HepG2 (cell line): ENCODE data around the gene ME2.

ENCODE experiments used
- CEBPB ChIP-seq: IDR thresholded peaks from 2 replicates; pipeline ENCODE4 v1.6.1; 2011; ENCODE audit warnings: low read depth, low read length, improper control_type of control experiment, borderline replicate concordance
- CREB1 ChIP-seq, 2 experiments: fragments of 450-650 bp in 1 of 2; IDR thresholded peaks; 2 replicates each; pipeline ENCODE4 v1.6.1; 2016 to 2017; ENCODE audit warnings: control low read depth in 1 of 2, mild to moderate bottlenecking in 1 of 2, missing compliant biosample characterization in 1 of 2, missing genetic modification characterization in 1 of 2
- EP300 ChIP-seq, 3 experiments: sonication (generic) in 1 of 3; formaldehyde crosslinking in 1 of 3; IDR thresholded peaks; 2 replicates each; pipeline versions ENCODE4 v1.5.1 to v1.6.1; 2011 to 2020; ENCODE audit warnings: low read depth in 2 of 3, low read length in 2 of 3, borderline replicate concordance in 1 of 3, improper control_type of control experiment in 1 of 3, mild to moderate bottlenecking in 1 of 3, missing genetic modification reagents in 1 of 3, moderate library complexity in 1 of 3
- HDAC2 ChIP-seq: sonication (generic); formaldehyde crosslinking; IDR thresholded peaks from 2 replicates; pipeline ENCODE4 v1.4.0; 2020; ENCODE audit warnings: missing genetic modification reagents
- KDM5A ChIP-seq: fragments of 200-600 bp; sonication (generic); IDR thresholded peaks from 2 replicates; pipeline ENCODE4 v1.7.0; 2018; ENCODE audit warnings: antibody characterized with exemption, mild to moderate bottlenecking, low read length, borderline replicate concordance
- NFYB ChIP-seq: sonication (generic); formaldehyde crosslinking; IDR thresholded peaks from 2 replicates; pipeline ENCODE4 v1.4.0; 2020; ENCODE audit warnings: missing genetic modification reagents
- POLR2A ChIP-seq, 2 experiments: IDR thresholded peaks; 2 replicates each; pipeline ENCODE4 v1.6.1; 2011; ENCODE audit warnings: low read depth in 2 of 2, low read length in 2 of 2, mild to moderate bottlenecking in 1 of 2, moderate library complexity in 1 of 2; ENCODE audit not compliant: insufficient read depth in 1 of 2
- RFX5 ChIP-seq: IDR thresholded peaks from 2 replicates; pipeline ENCODE4 v1.6.1; 2011; ENCODE audit warnings: low read depth, low read length, improper control_type of control experiment
- SMARCE1 ChIP-seq: fragments of 450-650 bp; IDR thresholded peaks from 2 replicates; pipeline ENCODE4 v1.6.1; 2017; ENCODE audit warnings: borderline replicate concordance
- TAF1 ChIP-seq: sonication (generic); formaldehyde crosslinking; IDR thresholded peaks from 2 replicates; pipeline ENCODE4 v1.4.0; 2020; ENCODE audit warnings: missing genetic modification reagents
- ZNF274 ChIP-seq: sonication (generic); formaldehyde crosslinking; IDR thresholded peaks from 2 replicates; pipeline ENCODE4 v1.5.1; 2020; ENCODE audit warnings: mild to moderate bottlenecking, missing genetic modification reagents
- ZNF766 ChIP-seq: sonication (generic); formaldehyde crosslinking; IDR thresholded peaks from 2 replicates; pipeline ENCODE4 v1.5.0; 2020; ENCODE audit warnings: missing genetic modification reagents, borderline replicate concordance
- TF ChIP-seq, protein P1 (sequence below), 2 experiments: fragments of 450-650 bp in 1 of 2; sonication (generic) in 1 of 2; formaldehyde crosslinking; IDR thresholded peaks; 2 replicates each; pipeline versions ENCODE4 v1.5.0 to v1.8.0; 2020 to 2022; ENCODE audit warnings: mild to moderate bottlenecking in 1 of 2, missing genetic modification reagents in 1 of 2
- TF ChIP-seq, protein P2 (sequence below): sonication (generic); formaldehyde crosslinking; IDR thresholded peaks from 2 replicates; pipeline ENCODE4 v1.5.0; 2020; ENCODE audit warnings: mild to moderate bottlenecking, missing genetic modification reagents, moderate library complexity

DNA sequence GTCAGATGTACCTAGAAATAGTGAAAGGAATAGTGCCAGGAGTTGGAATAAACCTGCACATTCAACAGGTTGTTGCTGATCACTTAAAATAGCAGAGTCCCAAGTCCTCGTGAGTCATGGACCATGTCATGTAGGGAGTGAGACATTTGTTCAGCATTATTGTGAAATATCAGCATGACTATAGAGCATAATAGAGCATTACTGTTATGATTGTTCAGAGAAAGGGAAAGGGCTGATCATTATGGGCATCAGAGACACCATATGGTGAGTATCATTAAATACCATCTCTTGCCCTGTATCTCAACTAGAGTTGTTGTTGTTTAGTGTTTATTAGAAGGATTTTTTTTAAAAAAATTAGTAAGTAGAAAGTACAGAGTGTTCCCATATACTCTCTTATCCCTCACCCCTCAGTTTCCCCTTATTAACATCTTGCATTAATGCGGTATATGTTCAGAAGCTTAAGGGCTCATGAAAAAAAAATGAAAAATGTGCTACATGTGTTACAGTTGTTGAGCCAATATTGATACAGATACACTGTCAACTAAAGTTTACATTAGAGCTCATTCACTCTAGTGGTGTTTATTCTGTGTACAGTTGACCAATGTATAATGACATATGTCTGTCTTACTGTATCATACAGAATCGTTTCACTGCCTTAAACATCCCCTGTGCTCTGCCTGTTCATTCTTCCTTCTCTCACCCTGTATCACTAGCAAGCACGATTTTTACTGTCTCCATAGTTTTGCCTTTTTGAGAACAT, 94.6 kb downstream of the ME2 start:
- TF ChIP-seq HDAC2 (CRISPR knock-in tag) (no peak), ZNF766 (CRISPR knock-in tag) (no peak), RFX5 (no peak), NFYB (CRISPR knock-in tag) (no peak), TAF1 (no peak), SMARCE1 (no peak), CREB1 (IDR thresholded peaks at IDR 0.05) (peak; percentile 62), CREB1 (CRISPR knock-in tag; IDR thresholded peaks at IDR 0.05) (peak; percentile 56), ZNF274 (no peak), EP300 (IDR thresholded peaks at IDR 0.05; ENCODE audit: low read depth in 2 of 2, low read length in 2 of 2) (peak; percentile 59 to 81; a peak in 2 of 4 replicates), EP300 (CRISPR knock-in tag; IDR thresholded peaks at IDR 0.05; ENCODE audit: borderline replicate concordance) (0 out of 2 replicates have a peak, but pooled peaks have one; percentile 35), KDM5A (no peak), POLR2A (IDR thresholded peaks at IDR 0.05; ENCODE audit: insufficient read depth in 1 of 2, low read depth in 2 of 2, low read length in 2 of 2) (no peak), CEBPB (peak; percentile 98)
- TF ChIP-seq, protein P1, sequence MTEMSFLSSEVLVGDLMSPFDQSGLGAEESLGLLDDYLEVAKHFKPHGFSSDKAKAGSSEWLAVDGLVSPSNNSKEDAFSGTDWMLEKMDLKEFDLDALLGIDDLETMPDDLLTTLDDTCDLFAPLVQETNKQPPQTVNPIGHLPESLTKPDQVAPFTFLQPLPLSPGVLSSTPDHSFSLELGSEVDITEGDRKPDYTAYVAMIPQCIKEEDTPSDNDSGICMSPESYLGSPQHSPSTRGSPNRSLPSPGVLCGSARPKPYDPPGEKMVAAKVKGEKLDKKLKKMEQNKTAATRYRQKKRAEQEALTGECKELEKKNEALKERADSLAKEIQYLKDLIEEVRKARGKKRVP (CRISPR knock-in tag; IDR thresholded peaks at IDR 0.05) = 0 out of 4 replicates have a peak, but pooled peaks of 1 of the 2 experiments have one; percentile 31
- TF ChIP-seq, protein P2, sequence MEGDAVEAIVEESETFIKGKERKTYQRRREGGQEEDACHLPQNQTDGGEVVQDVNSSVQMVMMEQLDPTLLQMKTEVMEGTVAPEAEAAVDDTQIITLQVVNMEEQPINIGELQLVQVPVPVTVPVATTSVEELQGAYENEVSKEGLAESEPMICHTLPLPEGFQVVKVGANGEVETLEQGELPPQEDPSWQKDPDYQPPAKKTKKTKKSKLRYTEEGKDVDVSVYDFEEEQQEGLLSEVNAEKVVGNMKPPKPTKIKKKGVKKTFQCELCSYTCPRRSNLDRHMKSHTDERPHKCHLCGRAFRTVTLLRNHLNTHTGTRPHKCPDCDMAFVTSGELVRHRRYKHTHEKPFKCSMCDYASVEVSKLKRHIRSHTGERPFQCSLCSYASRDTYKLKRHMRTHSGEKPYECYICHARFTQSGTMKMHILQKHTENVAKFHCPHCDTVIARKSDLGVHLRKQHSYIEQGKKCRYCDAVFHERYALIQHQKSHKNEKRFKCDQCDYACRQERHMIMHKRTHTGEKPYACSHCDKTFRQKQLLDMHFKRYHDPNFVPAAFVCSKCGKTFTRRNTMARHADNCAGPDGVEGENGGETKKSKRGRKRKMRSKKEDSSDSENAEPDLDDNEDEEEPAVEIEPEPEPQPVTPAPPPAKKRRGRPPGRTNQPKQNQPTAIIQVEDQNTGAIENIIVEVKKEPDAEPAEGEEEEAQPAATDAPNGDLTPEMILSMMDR = no peak
